ENCODE measurements around the gene CENPC. TPM values are rescaled to one million over a fixed set of nuclear protein-coding genes. Genes with fewer than 3 reads are reported as not detected.

The CENPC gene
- polyA plus RNA-seq, 2 of the 4 experiments (the other 2 are of a cell fraction) = 5.6 to 9.0 TPM

- TF ChIP-seq REST (IDR thresholded peaks at IDR 0.05) = no peak
- no peak for TF ChIP-seq RAD21 (conservative IDR thresholded peaks at IDR 0.05 in 1 of 2, IDR thresholded peaks at IDR 0.05 in 1 of 2)
- no peak for TF ChIP-seq CBX2 (IDR thresholded peaks at IDR 0.05; ENCODE audit: borderline replicate concordance, low read depth)
- TF ChIP-seq HDAC2 (IDR thresholded peaks at IDR 0.05) = no peak
- no peak for TF ChIP-seq SMC3 (IDR thresholded peaks at IDR 0.05)
- no peak for TF ChIP-seq HOXA7 (CRISPR knock-in tag; IDR thresholded peaks at IDR 0.05)
- TF ChIP-seq ZNF302 (CRISPR knock-in tag; IDR thresholded peaks at IDR 0.05) = no peak
- TF ChIP-seq E2F6 (IDR thresholded peaks at IDR 0.05; ENCODE audit: borderline replicate concordance, low read depth) = no peak
- TF ChIP-seq BCL3 (IDR thresholded peaks at IDR 0.05) = no peak
Observed at GRCh38 chr4:67499799-67500198, 45.5 kb downstream of the CENPC start (continued).

- Histone ChIP-seq H3K9me3 (no peaks in the 10 kb centered on the region), H3K4me1 (no peaks in the 10 kb centered on the region), H3K4me2 (no peak overlapping the region), H3K27ac (no peak overlapping the region), H3K4me3 (no peak overlapping the region)
- FAIRE-seq (no peak), DNase-seq (ENCODE audit: low read depth in 1 of 2, low spot score in 1 of 2) (no peak), ATAC-seq (no peak)
- CTCF ChIA-PET = interaction anchor here (0.9 kb wide), 1 partner anchor 15 kb away, joined by 3 read pairs; no protein-coding TSS in a partner anchor
- POLR2A ChIA-PET = no interaction called here
- WGBS (ENCODE audit: missing lambda C conversion rate) = 88% methylated on average over 4 of the region's 5 CpGs
- TF ChIP-seq CBX2 (IDR thresholded peaks at IDR 0.05; ENCODE audit: borderline replicate concordance, low read depth) = no peak
- TF ChIP-seq KDM1A (IDR thresholded peaks at IDR 0.05; ENCODE audit: low read depth) = no peak
- TF ChIP-seq HEYL (CRISPR knock-in tag; IDR thresholded peaks at IDR 0.05) = no peak
- TF ChIP-seq NFE2L2 (conservative IDR thresholded peaks at IDR 0.05; ENCODE audit: low read length) = no peak
- no peak for TF ChIP-seq HES2 (IDR thresholded peaks at IDR 0.05)
- TF ChIP-seq PHF8 (IDR thresholded peaks at IDR 0.05; ENCODE audit: borderline replicate concordance, low read depth) = no peak
- TF ChIP-seq GATA3 (IDR thresholded peaks at IDR 0.05; ENCODE audit: borderline replicate concordance) = no peak
- TF ChIP-seq HOXA7 (CRISPR knock-in tag; IDR thresholded peaks at IDR 0.05) = no peak
- no peak for TF ChIP-seq HMGXB4 (CRISPR knock-in tag; IDR thresholded peaks at IDR 0.05; ENCODE audit: borderline replicate concordance)
- TF ChIP-seq CHD4 (IDR thresholded peaks at IDR 0.05; ENCODE audit: borderline replicate concordance) = no peak
Observed at GRCh38 chr4:67483868-67484602, 61.3 kb downstream of the CENPC start.

All from A549 (cell line).